Fibroblast of skin of right biceps (primary cell): ENCODE results near the gene HSD11B2.

Experiments
- DNase-seq: peaks from one replicate; pipeline ENCODE4 v3.0.0-alpha.2; 2013

HSD11B2 gene

DNA sequence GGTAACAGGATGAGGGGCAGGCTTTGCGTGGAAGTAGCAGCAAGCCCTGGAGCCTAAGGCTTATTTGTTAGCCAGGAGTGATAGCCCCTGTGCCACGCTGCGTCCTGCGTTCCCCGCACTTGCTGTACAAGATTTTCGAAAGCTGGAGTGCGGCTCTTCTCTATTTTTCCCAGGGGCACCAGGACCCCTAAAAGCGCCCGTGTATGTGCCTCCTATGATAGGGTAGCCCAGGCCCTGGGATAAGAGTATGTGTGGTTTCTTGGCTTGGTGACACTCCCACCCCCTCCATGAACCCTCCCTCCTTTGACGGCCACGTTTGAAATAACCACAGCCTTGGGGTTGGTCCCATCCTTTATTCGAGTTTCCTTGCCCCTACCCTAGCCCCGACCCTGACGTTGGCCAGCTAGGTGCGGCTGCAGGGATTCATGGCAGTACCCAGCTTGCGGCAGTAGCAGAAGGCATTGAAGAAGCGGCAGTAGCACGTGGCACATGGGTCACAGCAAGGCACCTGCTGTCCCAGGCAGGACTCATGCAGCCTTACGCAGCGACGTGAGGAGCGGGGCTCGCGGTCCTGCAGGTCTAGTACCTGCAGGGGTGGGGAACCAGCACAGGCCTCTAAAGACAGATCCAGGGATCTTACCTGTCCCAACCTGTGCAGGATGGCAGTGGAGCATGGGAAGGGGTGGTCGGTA, 51.5 kb downstream of the HSD11B2 start:
- no peak for DNase-seq

DNA sequence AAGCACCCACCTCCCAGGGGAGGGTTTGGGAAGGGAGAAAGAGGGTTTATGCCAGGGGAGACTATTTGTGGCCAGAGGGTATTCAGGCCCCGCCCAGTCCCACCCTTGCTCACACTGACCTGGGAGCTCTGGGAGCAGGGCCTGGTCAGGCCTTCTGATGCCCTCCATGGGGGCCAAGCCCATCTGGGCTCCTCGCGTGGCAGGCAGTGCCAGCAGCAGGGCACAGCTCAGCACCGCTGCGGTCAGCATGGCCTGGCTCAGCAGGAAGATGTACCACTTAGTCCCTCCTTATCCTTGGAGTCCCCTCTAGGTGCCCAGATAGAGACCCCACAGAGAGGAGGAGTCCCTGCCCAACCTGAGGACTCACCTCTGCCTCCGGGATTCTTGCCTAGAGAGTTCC, 52.2 kb downstream of the HSD11B2 start, which contains the start of gene AGRP:
Gene AGRP (minus strand): TSS at position 398 of the 400 bp plus-strand sequence. CDS start 149 bp downstream, at position 249.
- no peak for DNase-seq

DNA sequence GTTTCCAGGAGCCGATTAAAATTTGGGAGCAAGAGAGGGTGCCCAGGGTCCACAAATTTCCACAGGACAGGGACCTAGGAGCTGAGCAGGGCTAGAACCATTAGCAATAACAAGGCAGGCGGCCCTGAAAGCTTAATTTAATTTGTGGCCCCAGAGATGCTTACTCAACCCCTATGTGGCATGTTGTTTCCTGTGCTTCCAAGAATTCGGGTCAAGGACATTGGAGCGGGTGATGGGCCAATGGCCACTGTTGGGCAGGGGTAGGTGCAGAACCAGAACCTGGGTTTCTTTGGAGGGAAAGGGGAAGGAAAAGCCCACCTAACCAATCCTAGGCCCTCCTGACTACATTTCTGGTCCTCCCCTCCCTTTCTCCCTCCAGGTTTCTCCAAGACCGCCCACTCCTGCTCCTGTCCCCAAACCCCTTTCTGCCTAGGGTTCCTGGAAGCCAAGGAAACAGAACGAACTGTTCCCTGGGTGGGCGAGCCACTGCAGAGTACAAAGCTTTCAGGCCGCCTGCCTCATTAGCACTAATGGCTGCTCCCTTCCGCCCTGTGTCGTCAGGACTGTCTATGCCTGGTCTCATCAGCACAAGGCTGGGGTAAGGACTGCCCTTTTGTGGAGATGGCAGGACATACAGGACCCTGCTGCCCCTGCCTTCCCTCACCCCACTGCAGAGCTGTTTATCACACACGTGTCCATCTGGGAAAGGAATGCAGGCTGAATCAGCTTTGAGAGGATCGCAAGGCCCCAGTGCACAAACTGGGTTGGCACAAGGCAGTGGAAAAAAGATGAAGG, 53.0 kb downstream of the HSD11B2 start:
- DNase-seq = no peak

DNA sequence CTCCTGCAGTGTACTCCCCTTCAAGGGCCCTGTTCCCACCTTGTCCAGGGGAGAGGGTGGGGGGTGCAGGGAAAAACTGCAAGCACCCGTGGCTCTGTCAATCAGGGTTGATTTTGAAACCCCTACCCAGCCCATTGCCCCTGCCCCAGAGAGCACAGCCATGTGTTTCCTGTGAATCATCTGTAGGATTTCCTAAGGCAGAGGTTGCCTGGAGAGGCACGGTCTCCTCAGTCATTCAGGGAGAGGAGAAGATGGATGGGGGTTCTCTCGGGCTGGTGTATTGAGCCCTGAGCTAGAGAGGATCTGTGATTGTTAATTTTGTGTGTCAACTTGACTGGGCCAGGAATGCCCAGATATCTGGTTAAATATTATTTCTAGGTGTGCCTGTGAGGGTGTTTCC, 55.9 kb downstream of the HSD11B2 start:
- DNase-seq = no peak
